HG02973 (cell line): ENCODE measurements around the gene TIPARP.
A peak's percentile ranks its signal among the peaks of the same experiment; 100 is the strongest.

Experiments
- ATAC-seq: cut with Tn5 transposase; IDR thresholded peaks from one replicate; pipeline ENCODE4 v1.9.1; 2021; ENCODE audit warnings: moderate library complexity; ENCODE audit not compliant: unreplicated experiment

TIPARP gene, protein sequence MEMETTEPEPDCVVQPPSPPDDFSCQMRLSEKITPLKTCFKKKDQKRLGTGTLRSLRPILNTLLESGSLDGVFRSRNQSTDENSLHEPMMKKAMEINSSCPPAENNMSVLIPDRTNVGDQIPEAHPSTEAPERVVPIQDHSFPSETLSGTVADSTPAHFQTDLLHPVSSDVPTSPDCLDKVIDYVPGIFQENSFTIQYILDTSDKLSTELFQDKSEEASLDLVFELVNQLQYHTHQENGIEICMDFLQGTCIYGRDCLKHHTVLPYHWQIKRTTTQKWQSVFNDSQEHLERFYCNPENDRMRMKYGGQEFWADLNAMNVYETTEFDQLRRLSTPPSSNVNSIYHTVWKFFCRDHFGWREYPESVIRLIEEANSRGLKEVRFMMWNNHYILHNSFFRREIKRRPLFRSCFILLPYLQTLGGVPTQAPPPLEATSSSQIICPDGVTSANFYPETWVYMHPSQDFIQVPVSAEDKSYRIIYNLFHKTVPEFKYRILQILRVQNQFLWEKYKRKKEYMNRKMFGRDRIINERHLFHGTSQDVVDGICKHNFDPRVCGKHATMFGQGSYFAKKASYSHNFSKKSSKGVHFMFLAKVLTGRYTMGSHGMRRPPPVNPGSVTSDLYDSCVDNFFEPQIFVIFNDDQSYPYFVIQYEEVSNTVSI

DNA sequence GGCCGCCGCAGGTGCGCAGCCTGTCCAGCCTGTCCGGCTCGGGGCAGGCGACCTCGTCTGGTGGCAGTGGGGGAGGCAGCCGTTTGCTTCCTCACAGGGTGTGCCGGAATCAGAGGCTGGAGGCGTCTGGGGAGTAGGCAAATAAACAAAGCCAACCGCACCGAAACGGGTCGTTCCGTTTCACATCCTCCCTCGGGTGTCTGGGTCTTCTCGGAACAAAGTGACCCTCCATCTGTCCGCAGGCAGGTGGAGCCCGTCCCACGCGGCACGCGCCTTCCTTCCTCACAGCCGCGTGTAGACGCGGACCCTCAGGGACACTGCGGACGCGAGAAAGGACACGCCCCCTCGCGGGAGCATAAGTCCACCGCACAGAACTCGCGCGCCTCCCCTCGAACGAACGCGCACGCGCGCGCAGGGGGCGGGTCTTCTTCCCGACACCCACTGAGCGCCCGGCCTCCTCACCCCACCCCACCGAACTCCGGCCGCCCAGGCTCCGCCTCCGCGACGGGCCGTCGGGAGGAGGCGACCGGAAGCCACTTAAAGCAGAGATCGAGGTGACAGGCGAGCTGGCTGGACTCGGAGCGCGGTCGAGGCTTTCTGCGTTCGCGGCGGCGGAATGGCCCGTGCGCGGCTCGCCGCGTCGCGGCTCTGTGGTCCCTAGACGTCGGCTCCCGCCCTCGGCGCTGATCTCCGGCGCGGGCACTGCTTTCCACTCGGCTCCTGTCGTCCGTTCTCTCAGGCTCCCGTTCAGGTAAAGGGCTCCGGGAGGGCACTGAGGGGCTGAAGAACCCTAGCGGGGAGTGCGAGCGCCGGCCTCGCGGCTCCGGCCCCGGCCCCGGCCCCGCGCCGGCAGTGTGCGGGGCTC is at the start of gene TIPARP:
TSS of gene TIPARP (plus strand) at position 545 of the 865 bp plus-strand sequence. CDS start 3,108 bp downstream, outside the sequence.
- peak; percentile 80 for ATAC-seq

DNA sequence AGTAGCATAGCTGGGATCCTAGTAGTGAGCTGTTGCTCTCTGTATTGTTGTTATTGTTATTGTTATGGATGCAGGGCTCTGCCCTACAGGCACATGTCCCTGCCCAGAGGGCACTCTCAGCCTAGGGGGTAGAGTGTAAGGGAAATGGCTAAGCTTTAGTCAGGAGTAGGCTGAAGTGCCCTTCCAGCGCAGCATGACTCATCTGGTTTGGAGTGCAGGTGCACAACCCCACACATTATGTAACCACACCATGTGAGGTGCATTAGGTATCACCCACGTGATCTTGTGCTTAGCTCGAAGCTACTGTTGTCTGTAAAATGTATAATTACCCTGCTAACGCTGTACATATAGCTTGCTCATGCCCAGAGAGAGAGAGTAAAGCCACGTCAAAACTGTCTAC is 48.3 kb upstream of the TIPARP start:
- no peak for ATAC-seq

DNA sequence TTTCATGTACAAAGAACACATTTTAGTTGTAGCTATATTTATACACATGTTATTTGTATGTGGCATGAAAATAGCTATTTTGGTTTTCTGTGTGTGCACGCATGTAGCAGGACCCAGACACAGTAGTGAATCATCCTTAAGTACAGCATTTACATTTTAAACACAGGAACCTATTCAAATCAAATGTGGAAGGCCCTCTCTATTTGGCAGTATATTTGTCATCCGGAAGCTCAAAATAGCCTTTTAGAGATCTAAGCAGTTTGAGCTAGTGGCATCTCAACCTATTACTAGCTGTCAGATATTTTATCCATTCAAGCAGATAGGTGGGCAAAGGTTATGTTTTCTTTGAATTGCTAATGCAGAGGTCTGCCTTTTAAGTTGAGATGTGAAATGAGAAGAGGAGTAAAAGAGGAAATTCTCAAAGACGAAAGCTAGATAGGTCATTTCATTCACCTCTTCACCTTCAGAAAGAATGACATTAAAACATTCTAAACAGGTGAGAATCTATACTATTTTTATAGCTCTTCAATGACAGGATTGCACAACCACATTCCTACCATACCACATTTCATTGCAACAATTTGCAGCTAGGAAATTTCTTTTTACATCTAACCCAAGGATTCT is 46.3 kb upstream of the TIPARP start:
- no peak for ATAC-seq

DNA sequence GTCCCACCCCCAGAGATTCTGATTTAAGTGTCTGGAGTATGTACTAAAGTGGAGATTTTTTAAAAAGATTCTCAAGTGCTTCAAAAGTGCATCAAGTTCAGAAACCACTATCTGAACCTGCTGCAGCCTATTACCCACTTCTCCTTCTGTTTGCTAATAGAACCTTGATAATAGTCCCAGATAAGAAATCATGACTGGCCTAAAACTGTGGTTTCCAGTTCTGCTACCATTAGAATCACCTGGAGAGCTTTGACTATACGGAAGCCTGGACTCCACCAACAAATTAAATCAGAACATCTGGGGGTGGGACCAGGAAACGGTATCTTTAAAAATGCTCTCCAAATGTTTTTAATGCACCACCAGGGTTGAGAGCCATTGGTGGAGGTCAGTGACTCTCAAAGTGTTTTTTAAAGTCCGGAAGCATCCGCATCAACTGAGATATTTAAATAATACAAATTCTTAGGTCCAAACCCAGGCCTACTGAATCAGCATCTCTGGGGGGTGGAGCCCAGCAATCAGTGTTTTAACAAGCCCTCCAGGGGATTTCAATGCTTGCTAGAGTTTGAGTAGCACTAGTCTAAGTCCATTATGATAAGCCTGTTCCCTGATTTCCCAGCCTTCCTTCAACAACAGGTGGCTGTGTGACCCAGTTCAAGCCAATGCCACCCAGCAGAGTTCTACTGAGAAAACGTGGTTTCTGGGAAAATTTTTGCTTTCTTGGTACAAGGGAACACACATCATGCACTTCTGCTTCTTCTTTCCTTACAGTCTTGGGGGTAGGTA is 45.4 kb upstream of the TIPARP start:
- no peak for ATAC-seq

DNA sequence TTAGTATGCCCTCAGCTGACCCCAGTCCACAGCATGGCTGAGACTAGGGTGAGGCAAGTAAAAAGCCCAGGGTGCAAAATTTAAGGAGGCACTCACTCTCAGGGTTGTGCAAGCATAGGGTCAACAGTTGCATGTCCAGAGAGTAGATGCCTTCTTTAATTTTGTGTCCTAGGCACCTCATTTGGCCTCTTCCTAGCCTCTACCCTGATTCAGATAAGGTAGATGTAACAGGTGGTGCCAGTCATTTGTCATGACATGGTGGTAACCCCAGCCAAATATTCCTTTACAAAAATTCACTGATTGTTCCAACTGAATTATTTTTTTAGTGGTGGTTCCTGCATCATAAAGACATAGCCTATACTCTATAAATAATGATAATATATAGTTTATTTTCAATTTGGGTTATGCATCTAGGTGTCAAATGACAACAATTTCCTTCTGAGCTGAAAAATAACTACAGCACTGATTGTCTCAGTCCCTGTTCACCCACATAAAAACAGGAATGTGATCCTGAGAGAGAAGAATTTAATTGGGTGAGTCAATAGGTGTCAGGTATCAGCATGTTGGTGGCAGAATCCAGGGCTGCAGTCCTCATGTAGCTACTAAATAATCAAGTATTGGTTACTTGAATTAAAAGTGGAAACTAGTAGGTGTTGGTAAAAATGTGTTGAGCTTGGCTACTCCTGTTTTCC is 44.2 kb upstream of the TIPARP start:
- no peak for ATAC-seq

DNA sequence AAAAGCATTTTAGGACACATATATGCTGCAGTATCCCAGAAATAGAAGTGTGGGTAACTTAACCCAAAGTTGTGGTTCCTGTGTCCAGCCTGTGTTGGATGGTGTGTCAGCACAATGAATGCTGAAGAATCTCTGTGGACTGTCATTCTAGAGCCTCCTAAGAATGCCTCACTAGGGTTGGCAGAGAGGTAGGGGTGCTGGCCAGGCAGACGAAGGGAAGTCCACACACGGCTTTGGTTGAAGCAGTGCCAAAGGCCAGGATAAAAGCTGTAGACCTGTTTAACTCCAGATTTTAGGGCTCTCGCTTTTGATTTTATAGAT is 43.7 kb upstream of the TIPARP start:
- no peak for ATAC-seq

DNA sequence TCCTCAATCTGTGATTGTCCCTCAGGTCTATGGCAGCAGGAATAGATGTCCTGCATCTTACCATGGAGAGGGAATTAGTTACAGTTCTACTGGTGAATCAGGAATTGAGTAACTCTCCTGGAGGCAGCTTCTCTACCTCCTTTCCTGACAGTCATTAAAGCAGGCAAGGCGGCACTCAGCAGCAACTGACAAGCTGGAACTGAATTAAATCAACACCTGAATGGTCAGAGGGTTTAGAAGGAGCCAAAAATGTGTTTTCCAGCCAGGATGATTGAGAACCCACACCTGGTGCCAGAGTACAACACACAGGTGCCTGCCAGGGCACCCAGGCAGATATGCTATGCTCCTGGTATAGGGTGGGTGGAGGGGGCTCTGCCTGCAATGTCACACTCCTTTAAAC is 43.1 kb upstream of the TIPARP start:
- ATAC-seq, result no peak

DNA sequence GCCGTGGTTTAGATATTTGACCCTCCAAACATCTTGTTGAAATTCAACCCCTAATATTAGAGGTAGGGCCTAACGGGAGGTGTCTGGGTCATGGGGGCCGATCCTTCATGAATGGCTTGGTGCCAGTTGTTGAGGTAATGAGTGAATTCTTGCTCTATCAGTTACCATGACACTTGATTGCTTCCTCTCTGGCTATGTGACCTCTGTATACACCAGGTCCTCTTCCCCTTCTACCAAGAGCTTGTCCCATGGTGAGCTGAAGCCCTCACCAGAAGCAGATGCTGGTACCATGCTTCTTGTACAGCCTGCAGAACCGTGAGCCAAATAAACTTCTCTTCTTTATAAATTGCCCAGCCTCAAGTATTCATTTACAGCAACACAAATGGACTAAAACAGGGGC is 41.8 kb upstream of the TIPARP start:
- ATAC-seq, result no peak

DNA sequence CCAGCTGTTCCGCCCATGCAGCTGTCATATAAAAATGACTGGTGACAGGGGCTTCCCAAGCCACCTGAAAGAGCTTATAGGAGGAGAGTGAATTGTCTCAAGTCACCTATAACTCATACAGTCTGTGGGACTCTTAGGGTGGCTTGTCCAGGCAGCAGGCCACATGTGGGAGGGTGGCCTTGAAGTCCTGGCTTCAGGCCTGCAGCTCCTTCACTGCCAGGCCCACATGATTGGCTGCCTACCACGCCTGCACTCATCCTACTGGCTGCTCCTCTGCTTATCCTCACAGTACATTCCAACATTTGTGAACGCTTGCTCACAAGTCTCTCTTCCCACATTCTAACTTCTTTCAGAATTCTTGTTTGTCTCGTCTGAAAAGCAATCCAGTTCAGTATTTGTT is 41.1 kb upstream of the TIPARP start:
- ATAC-seq, result no peak

DNA sequence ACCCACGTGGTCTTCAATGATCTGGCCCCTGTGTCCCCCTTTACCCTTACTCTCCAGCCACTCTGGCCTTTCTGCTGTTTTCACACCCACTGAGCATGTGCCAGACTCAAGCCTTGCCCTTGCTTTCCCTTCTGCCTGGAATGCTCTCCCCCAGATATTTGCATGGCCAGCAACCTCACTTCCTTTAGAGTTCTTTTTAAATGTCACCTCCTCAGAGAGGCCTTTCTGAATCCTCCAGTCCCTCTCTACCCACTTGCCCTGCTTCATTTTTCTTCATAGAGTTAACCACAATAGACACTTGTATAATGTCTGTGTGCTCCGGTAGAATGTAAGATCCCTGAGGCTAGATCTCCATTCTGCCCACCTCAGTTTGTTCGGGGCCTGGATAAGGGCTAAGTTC is 39.4 kb upstream of the TIPARP start:
- ATAC-seq, result no peak

DNA sequence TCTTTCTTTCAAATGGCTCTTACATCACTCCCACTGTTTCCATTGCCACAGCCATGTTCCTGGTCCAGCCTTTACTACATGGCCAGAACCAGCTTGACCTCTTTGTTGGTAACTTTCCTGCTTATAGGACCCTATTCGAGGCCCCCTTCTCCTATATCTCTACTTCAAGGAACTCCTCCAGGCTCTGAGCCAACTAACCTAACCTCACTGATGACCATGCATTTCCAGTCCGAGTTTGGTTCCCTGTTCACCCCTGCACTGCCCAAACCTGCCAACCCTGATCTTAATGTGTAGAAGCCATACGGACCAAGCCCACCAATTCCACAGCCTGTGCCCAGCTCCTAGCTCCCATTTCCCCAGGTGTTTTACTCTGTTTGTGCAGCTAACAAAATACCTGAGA is 38.4 kb upstream of the TIPARP start:
- no peak for ATAC-seq

DNA sequence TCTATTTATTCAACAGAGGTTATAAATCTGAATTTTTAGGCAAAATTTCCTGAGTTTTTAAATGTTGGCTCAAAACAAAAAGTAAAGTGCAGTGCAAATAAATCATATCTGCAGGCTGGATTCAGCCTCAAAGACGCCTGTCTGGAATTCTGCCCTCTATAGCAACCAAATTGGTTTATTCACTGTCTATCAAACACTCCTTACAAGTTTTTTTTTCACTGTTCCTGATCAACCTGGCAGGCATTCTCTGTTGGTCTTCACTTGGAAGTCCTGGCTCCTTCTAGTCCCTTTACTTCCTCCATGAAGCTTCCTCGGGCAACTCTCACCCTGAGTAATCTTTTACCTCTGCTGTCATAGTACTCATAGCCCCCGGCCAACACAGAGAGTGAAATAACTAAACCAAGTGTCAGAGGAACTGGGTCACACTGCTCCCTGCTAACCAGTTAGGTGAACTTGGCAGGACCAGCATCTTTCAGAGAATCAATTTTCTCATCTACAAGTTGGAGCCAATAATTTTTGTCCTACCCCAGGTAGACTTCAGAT is 36.8 kb upstream of the TIPARP start:
- no peak for ATAC-seq

DNA sequence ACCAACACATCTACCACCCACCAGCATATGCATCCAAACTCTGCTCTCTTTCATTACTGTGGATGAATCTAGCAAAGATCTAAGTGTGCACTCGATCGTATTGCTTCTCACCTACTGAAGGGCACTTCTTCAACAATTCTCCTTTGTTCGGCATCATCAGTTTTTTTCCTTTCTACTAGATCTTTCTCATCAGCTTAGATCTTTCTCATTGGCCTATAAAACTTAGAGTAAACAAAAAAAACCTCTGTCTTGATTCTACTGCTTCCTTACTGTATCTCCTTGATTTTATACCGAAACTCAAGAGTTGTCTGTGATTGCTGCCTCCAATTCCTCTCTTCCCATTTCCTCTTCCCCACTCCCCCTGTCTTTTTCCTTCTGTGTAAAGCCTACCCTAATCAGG is 36.1 kb upstream of the TIPARP start:
- no peak for ATAC-seq

DNA sequence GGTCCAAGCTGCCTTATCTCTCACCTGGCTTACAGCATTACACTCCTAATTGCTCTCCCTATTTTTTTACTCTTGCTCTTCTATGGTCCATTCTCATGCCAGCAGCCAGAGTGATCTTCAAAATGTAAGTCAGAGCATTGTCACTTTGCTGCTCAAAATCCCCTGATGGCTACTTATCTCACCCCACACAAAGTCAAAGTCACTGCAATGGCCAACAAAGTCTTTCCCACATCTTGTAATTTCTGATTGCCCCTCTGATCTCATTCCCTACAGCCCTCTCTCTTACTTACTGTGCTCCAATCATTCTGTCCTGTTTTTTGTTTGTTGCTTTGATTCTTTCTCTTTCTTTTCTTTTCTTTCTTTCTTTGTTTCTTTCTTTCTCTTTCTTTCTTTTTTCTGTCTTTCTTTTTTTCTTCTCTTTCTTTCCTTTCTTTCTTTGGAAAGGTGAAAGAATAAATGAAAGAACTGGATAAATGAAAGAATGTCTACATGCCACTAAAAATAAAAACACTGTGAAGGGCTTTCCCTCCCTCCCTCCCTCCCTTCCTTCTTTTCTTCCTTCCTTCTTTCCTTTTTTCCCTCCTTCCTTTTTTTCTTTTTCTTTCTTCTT is 34.9 kb upstream of the TIPARP start:
- ATAC-seq, result no peak

DNA sequence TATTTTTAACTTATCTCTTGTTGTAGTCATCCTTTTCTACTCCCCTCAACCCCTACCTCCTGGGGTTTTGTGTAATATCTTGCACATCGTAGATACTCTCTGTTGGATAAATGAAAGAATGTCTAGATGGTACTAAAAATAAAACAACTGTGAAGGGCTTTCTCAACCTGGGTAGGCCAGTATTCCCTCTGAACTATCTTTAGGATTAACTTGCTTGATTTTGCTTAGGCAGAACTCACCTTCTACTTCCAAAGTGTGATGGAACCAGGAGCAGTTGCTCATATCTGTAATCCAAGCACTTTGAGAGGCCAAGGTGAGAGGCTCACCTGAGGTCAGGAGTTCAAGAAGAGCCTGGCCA is 32.8 kb upstream of the TIPARP start:
- no peak for ATAC-seq

DNA sequence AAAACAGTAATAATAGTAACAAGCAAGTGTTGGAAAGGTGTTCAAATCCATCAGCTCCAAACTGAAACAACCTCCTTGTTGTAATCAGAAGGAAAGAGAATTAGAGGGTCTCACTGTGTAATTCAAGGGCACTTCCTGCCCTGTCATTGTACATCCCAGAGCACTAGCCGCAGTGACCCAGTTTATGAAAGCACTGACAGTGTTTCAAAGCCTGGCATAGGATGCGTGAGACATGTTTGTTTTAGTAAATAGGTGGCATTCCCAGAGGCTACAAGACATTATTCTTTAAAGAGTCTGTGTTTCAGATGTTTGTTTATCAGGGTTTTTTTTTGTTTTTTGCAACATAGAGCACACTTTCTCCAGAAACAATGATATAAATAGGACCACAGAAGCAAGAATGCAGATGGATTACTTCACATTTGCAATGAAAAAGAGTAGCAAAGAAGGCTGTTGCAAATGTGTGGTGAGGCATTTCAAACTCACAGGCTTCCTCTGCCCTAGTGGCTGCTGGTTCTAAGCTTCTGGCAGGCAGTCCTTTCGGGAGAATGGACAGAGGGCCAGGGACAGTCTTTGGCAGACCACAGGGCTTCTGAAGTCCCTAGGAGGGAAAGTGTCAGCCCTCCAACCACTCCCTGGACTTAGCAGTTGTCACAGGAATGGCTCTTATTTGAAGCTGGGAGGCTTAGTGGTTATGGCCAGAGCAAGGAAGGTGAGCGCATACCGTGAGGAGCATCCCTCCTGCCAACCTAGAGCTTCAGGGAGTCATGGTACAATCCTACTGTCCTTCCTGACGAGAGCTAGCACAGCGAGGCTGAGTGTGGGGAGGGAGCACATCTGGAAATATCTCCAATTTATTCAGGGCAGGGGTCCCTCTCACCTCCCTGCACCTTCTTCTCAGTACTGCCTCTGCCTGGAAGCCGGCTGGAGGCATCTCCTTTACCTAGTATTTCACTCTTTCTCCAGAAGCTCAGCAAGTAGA is 31.4 kb upstream of the TIPARP start:
- ATAC-seq, result no peak

DNA sequence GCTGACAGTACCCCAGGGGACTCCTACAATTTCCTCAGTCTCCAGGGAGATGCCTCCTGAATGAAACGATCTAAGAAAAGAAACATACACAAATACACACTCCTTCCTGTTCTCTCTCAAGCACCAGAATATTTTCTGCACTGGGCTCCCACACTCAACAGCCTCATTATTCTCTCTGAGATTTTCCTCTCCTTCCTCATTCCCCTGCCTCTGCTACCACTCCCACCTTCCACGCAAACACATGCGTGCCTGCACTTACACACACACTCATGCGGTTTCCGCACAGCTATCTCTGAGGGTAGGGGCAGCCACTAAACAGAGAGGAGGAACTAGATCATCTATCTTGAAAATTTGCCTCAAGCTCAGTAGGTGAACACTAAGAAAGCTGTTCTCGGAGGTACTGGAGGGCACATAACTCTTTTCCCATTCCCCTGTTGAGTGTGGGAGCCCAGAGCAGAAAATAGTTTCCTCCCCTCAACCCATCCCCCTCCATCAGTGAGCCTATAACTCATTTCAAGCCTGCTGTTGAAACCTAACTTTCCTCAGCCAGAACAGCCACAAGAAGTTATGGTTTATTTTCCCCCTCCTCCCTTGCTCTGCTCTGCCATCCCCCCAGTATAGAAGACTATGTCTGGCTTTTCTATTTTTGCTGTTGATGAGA is 30.5 kb upstream of the TIPARP start:
- peak; percentile 82 for ATAC-seq

DNA sequence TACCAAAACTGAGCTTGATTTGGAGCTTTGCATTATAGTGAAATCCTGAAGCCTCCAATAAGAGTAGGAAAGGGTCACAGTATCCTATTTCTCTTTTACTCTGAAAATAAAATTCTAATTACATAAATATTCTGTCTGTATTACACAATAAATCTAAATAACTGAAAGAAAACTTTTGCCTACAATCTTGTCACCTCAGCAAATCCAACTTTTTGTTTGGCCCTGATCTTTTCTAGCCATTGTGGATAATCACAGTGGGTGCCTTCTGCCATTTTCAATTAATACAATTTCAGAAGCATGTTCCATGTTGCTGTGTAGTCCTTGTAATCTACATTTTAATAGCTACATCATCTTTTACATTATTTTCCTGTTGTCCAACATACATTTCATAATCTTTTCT is 29.4 kb upstream of the TIPARP start:
- ATAC-seq, result no peak
